ENCODE measurements around the gene IGF2BP2. TPM values are rescaled to one million over a fixed set of nuclear protein-coding genes. Genes with fewer than 3 reads are reported as not detected.
A peak's percentile ranks its signal among the peaks of the same experiment; 100 is the strongest.
"Not testable (repeated sequence)": the region's sequence is repeated elsewhere in the genome, so short reads cannot be mapped to it uniquely, and the experiment has no call there.

The IGF2BP2 gene
- total RNA-seq, 1 experiment from 2014 or later, result 133 TPM

- not testable (repeated sequence) for H3K9me3 Mint-ChIP-seq; H3K27me3 Mint-ChIP-seq (ENCODE audit: low read depth); H3K36me3 Mint-ChIP-seq; H3K27ac Mint-ChIP-seq; H3K4me3 Mint-ChIP-seq
- ChIA-PET POLR2A (interaction anchor here (0.6 to 1.2 kb wide), 2 partner anchors 33 to 172 kb away, joined by 4 to 6 read pairs; no protein-coding TSS in a partner anchor), CTCF (interaction anchor here (0.6 to 2.5 kb wide), 51 partner anchors 8 to 448 kb away, joined by 3 to 79 read pairs (median 5); partner anchors contain the start of gene SENP2)
- peaks cover 79% of the 10 kb centered on the region for H3K4me1 Mint-ChIP-seq
- peak; percentile 59 for ATAC-seq
- DNase-seq (ENCODE audit: low spot score), result peak; percentile 65
- TF ChIP-seq, protein P1, sequence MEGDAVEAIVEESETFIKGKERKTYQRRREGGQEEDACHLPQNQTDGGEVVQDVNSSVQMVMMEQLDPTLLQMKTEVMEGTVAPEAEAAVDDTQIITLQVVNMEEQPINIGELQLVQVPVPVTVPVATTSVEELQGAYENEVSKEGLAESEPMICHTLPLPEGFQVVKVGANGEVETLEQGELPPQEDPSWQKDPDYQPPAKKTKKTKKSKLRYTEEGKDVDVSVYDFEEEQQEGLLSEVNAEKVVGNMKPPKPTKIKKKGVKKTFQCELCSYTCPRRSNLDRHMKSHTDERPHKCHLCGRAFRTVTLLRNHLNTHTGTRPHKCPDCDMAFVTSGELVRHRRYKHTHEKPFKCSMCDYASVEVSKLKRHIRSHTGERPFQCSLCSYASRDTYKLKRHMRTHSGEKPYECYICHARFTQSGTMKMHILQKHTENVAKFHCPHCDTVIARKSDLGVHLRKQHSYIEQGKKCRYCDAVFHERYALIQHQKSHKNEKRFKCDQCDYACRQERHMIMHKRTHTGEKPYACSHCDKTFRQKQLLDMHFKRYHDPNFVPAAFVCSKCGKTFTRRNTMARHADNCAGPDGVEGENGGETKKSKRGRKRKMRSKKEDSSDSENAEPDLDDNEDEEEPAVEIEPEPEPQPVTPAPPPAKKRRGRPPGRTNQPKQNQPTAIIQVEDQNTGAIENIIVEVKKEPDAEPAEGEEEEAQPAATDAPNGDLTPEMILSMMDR (IDR thresholded peaks at IDR 0.05), result peak; percentile 80
- TF ChIP-seq TEAD1 (CRISPR knock-in tag; IDR thresholded peaks at IDR 0.05) (0 out of 2 replicates have a peak, but pooled peaks have one; percentile 31), USF1 (CRISPR knock-in tag; IDR thresholded peaks at IDR 0.05) (peak; percentile 78)
- TF ChIP-seq, protein P2, sequence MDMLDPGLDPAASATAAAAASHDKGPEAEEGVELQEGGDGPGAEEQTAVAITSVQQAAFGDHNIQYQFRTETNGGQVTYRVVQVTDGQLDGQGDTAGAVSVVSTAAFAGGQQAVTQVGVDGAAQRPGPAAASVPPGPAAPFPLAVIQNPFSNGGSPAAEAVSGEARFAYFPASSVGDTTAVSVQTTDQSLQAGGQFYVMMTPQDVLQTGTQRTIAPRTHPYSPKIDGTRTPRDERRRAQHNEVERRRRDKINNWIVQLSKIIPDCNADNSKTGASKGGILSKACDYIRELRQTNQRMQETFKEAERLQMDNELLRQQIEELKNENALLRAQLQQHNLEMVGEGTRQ (CRISPR knock-in tag; IDR thresholded peaks at IDR 0.05), result peak; percentile 84
Measured at GRCh38 chr3:185768578-185768982, 56.3 kb downstream of the IGF2BP2 start.

- peaks cover 77% of the 10 kb centered on the region for H3K4me1 Mint-ChIP-seq
- H3K9me3 Mint-ChIP-seq, result no peaks in the 10 kb centered on the region
- ChIA-PET CTCF (interaction anchor here (0.6 to 6.3 kb wide), 6 partner anchors 13 to 176 kb away, joined by 4 to 40 read pairs (median 6); no protein-coding TSS in a partner anchor), POLR2A (no interaction called here)
- peak overlapping the region; percentile 61; the same call in 1 of the 2 replicates for H3K27ac Mint-ChIP-seq
- H3K27me3 Mint-ChIP-seq (ENCODE audit: low read depth), result no peaks in the 10 kb centered on the region
- H3K4me3 Mint-ChIP-seq, result no peak overlapping the region
- TF ChIP-seq ZNF425 (CRISPR knock-in tag; conservative IDR thresholded peaks at IDR 0.05) (no peak), STAT6 (CRISPR knock-in tag; conservative IDR thresholded peaks at IDR 0.05; ENCODE audit: low read depth) (no peak), NR2C2 (CRISPR knock-in tag; IDR thresholded peaks at IDR 0.05) (no peak), JUN (CRISPR knock-in tag; IDR thresholded peaks at IDR 0.05) (no peak)
- DNase-seq (ENCODE audit: low spot score), result no peak
- ATAC-seq, result no peak
- no peaks in the 10 kb centered on the region for H3K36me3 Mint-ChIP-seq
Measured at GRCh38 chr3:185767002-185767688, 57.7 kb downstream of the IGF2BP2 start.

- Mint-ChIP-seq H3K27me3 (ENCODE audit: low read depth) (no peaks in the 10 kb centered on the region), H3K36me3 (no peaks in the 10 kb centered on the region), H3K27ac (no peak overlapping the region), H3K4me1 (peaks cover 76% of the 10 kb centered on the region), H3K9me3 (no peaks in the 10 kb centered on the region), H3K4me3 (no peak overlapping the region)
- DNase-seq (ENCODE audit: low spot score) (no peak), ATAC-seq (no peak)
- POLR2A ChIA-PET, result interaction anchor here (0.7 kb wide), 1 partner anchor 89 kb away, joined by 3 read pairs; no protein-coding TSS in a partner anchor
- CTCF ChIA-PET, result interaction anchor here (0.6 to 6.3 kb wide), 6 partner anchors 13 to 177 kb away, joined by 4 to 40 read pairs (median 6); no protein-coding TSS in a partner anchor
- TF ChIP-seq SMAD4 (CRISPR knock-in tag; IDR thresholded peaks at IDR 0.05) (no peak), CREB1 (CRISPR knock-in tag; IDR thresholded peaks at IDR 0.05) (no peak), AFF4 (CRISPR knock-in tag; IDR thresholded peaks at IDR 0.05; ENCODE audit: borderline replicate concordance) (no peak), ZNF671 (CRISPR knock-in tag; IDR thresholded peaks at IDR 0.05) (no peak), ELF4 (CRISPR knock-in tag; IDR thresholded peaks at IDR 0.05; ENCODE audit: low read depth) (no peak), JAZF1 (CRISPR knock-in tag; IDR thresholded peaks at IDR 0.05) (no peak)
- TF ChIP-seq, protein P3, sequence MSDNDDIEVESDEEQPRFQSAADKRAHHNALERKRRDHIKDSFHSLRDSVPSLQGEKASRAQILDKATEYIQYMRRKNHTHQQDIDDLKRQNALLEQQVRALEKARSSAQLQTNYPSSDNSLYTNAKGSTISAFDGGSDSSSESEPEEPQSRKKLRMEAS (CRISPR knock-in tag; IDR thresholded peaks at IDR 0.05), result no peak
- TF ChIP-seq, protein P2 (CRISPR knock-in tag; IDR thresholded peaks at IDR 0.05), result no peak
Measured at GRCh38 chr3:185766329-185767001, 58.4 kb downstream of the IGF2BP2 start.

Measured in WTC11 (cell line).